HepG2 (cell line): ENCODE data around the gene C1QTNF12. TPM values are rescaled to one million over a fixed set of nuclear protein-coding genes. Genes with fewer than 3 reads are reported as not detected.
A peak's percentile ranks its signal among the peaks of the same experiment; 100 is the strongest.

Experiments
- DPF2 ChIP-seq: sonication (generic); formaldehyde crosslinking; IDR thresholded peaks from 2 replicates; pipeline ENCODE4 v1.4.0; 2020; ENCODE audit warnings: mild to moderate bottlenecking, low read depth, missing genetic modification reagents, borderline replicate concordance
- FOXK1 ChIP-seq: sonication (generic); formaldehyde crosslinking; IDR thresholded peaks from 2 replicates; pipeline ENCODE4 v1.4.0; 2020; ENCODE audit warnings: low read depth, missing genetic modification reagents, borderline replicate concordance
- GPN1 ChIP-seq: sonication (generic); formaldehyde crosslinking; IDR thresholded peaks from 2 replicates; pipeline ENCODE4 v1.5.1; 2020; ENCODE audit warnings: missing genetic modification reagents, borderline replicate concordance
- GZF1 ChIP-seq: sonication (generic); formaldehyde crosslinking; IDR thresholded peaks from 2 replicates; pipeline ENCODE4 v1.5.1; 2020; ENCODE audit warnings: mild to moderate bottlenecking, missing genetic modification reagents
- HES4 ChIP-seq: sonication (generic); formaldehyde crosslinking; IDR thresholded peaks from 2 replicates; pipeline ENCODE4 v1.9.0; 2021; ENCODE audit warnings: mild to moderate bottlenecking, missing genetic modification reagents, borderline replicate concordance
- KMT2A ChIP-seq: sonication (generic); formaldehyde crosslinking; IDR thresholded peaks from 2 replicates; pipeline ENCODE4 v1.4.0; 2020; ENCODE audit warnings: missing genetic modification reagents
- MAZ ChIP-seq, 2 experiments: sonication (generic) in 1 of 2; formaldehyde crosslinking in 1 of 2; IDR thresholded peaks; 2 replicates each; pipeline versions ENCODE4 v1.5.0 to v1.6.1; 2012 to 2020; ENCODE audit warnings: low read depth in 2 of 2, mild to moderate bottlenecking in 2 of 2, borderline replicate concordance in 1 of 2, improper control_type of control experiment in 1 of 2, low read length in 1 of 2, missing genetic modification reagents in 1 of 2, moderate library complexity in 1 of 2
- SALL1 ChIP-seq: sonication (generic); formaldehyde crosslinking; IDR thresholded peaks from 2 replicates; pipeline ENCODE4 v1.8.0; 2022; ENCODE audit warnings: mild to moderate bottlenecking, missing genetic modification reagents
- SIN3A ChIP-seq: IDR thresholded peaks from 2 replicates; pipeline ENCODE4 v1.6.1; 2011; ENCODE audit warnings: low read depth, mild to moderate bottlenecking, control low read depth, low read length, borderline replicate concordance
- SRF ChIP-seq: IDR thresholded peaks from 2 replicates; pipeline ENCODE4 v1.6.1; 2011; ENCODE audit warnings: mild to moderate bottlenecking, low read depth, low read length, moderate library complexity
- SRSF1 ChIP-seq: fragments of 200-400 bp; formaldehyde crosslinking; optimal IDR thresholded peaks from 2 replicates; pipeline ENCODE3; 2017; ENCODE audit warnings: mild to moderate bottlenecking, low read depth, low read length, moderate library complexity
- TARDBP ChIP-seq: sonication (generic); formaldehyde crosslinking; IDR thresholded peaks from 2 replicates; pipeline ENCODE4 v1.8.0; 2022; ENCODE audit warnings: mild to moderate bottlenecking, missing genetic modification reagents
- TOPORS ChIP-seq: sonication (generic); formaldehyde crosslinking; IDR thresholded peaks from 2 replicates; pipeline ENCODE4 v1.8.0; 2023; ENCODE audit warnings: mild to moderate bottlenecking, missing genetic modification reagents
- YEATS4 ChIP-seq: sonication (generic); formaldehyde crosslinking; IDR thresholded peaks from 2 replicates; pipeline ENCODE4 v1.4.0; 2020; ENCODE audit warnings: missing genetic modification reagents, borderline replicate concordance
- ZBTB3 ChIP-seq: sonication (generic); formaldehyde crosslinking; IDR thresholded peaks from 2 replicates; pipeline ENCODE4 v1.4.0; 2020; ENCODE audit warnings: low read depth, mild to moderate bottlenecking, moderate library complexity, missing genetic modification reagents, borderline replicate concordance
- ZNF441 ChIP-seq: sonication (generic); formaldehyde crosslinking; IDR thresholded peaks from 2 replicates; pipeline ENCODE4 v1.7.0; 2021; ENCODE audit warnings: missing genetic modification reagents, borderline replicate concordance
- ZNF782 ChIP-seq: sonication (generic); formaldehyde crosslinking; IDR thresholded peaks from 2 replicates; pipeline ENCODE4 v1.4.0; 2020; ENCODE audit warnings: missing genetic modification reagents, mild to moderate bottlenecking, borderline replicate concordance
- polyA plus RNA-seq, 8 experiments: library from polyadenylated mRNA; depleted of rRNA in 3 of 8; stranded (reverse) in 7 of 8; unstranded in 1 of 8; fragments of >200 nt; fragmentation: Illumina TruSeq in 4 of 8; extraction: Trizol in 4 of 8; gene quantifications; 2 replicates each; pipeline versions ENCODE4 v1.2.1 to v1.2.3, GENCODE V29; 2011 to 2016; ENCODE audit warnings: low read depth in 4 of 8, missing spikeins in 1 of 8, mixed read lengths in 1 of 8; ENCODE audit not compliant: insufficient read depth in 1 of 8
- total RNA-seq, 5 experiments: library from RNA; depleted of rRNA; stranded (reverse); fragments of >200 nt; fragmentation: Illumina TruSeq; extraction: Trizol; gene quantifications; 2 replicates each; pipeline ENCODE4 v1.2.3, GENCODE V29; 2016; ENCODE audit warnings: low read depth in 1 of 5
- TF ChIP-seq, protein P1 (sequence below): sonication (generic); formaldehyde crosslinking; IDR thresholded peaks from 2 replicates; pipeline ENCODE4 v1.4.0; 2020; ENCODE audit warnings: mild to moderate bottlenecking, missing genetic modification reagents
- TF ChIP-seq, protein P2 (sequence below), 2 experiments: fragments of 450-650 bp in 1 of 2; sonication (generic) in 1 of 2; formaldehyde crosslinking; IDR thresholded peaks; 2 replicates each; pipeline versions ENCODE4 v1.5.0 to v1.8.0; 2020 to 2022; ENCODE audit warnings: mild to moderate bottlenecking in 1 of 2, missing genetic modification reagents in 1 of 2
- TF ChIP-seq, protein P3 (sequence below): sonication (generic); formaldehyde crosslinking; IDR thresholded peaks from 2 replicates; pipeline ENCODE4 v1.5.0; 2020; ENCODE audit warnings: missing genetic modification reagents

Gene C1QTNF12
- total and polyA plus RNA-seq, 2 of the 13 experiments (the other 11 are each of a cell fraction or from before 2014, with no cell fraction given): 0.18 to 0.64 TPM

DNA sequence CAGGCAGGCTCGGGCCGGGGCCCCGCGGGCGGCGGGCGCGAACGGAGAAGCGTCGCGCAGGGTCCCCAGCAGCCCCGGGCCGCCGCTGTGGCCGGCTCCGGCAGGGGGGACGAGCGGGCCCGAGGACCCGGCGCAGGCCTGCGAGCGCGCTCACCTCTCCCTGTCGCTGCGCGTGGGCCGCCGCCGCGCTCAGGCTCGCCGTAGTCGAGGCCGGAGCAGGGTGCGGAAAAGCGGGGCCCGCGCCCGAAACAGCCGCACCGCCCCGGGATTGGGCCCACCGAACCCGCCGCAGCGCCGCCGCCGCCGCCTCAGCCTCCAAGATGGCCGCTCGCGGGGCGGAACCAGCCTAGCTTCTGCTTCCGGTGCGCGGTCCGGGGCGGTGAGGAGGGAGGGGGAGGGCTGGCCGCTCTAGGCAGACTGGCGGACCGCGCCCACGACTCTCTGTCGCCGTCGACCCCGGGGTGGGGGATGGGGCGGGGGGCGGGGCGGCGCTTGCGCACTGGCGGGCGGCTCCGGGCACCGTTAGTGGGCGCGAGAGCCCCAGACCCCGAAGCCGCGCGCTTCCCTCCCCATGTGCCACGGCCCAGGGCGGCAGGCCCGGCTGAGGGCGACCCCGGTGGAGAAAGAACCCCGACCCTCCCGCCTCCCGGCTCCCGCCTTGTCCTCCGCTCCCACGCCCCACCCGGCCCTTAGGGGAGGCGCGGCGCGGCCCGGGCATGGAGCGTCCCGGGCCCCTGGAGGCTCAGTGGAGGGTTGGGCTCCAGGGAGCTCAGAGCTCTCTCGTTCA is 27.2 kb upstream of the C1QTNF12 start, which contains the start of gene UBE2J2 (continued):
- TF ChIP-seq ZBTB3 (CRISPR knock-in tag) (0 out of 2 replicates have a peak, but pooled peaks have one; percentile 16), SRF (no peak), ZNF782 (CRISPR knock-in tag) (no peak), HES4 (CRISPR knock-in tag) (no peak), TARDBP (CRISPR knock-in tag) (peak; percentile 70), MAZ (IDR thresholded peaks at IDR 0.05; ENCODE audit: borderline replicate concordance, low read depth, low read length) (peak; percentile 35; the same call in 1 of the 2 replicates), MAZ (CRISPR knock-in tag; IDR thresholded peaks at IDR 0.05; ENCODE audit: low read depth) (peak; percentile 87), SIN3A (peak; percentile 75; the same call in 1 of the 2 replicates), TOPORS (CRISPR knock-in tag) (peak; percentile 79), YEATS4 (CRISPR knock-in tag) (peak; percentile 79), DPF2 (CRISPR knock-in tag) (no peak), SALL1 (peak; percentile 62), KMT2A (peak; percentile 63), GPN1 (CRISPR knock-in tag) (no peak), FOXK1 (CRISPR knock-in tag) (peak; percentile 45; the same call in 1 of the 2 replicates), GZF1 (CRISPR knock-in tag) (no peak), SRSF1 (no peak), ZNF441 (0 out of 2 replicates have a peak, but pooled peaks have one; percentile 31)
- TF ChIP-seq, protein P1, sequence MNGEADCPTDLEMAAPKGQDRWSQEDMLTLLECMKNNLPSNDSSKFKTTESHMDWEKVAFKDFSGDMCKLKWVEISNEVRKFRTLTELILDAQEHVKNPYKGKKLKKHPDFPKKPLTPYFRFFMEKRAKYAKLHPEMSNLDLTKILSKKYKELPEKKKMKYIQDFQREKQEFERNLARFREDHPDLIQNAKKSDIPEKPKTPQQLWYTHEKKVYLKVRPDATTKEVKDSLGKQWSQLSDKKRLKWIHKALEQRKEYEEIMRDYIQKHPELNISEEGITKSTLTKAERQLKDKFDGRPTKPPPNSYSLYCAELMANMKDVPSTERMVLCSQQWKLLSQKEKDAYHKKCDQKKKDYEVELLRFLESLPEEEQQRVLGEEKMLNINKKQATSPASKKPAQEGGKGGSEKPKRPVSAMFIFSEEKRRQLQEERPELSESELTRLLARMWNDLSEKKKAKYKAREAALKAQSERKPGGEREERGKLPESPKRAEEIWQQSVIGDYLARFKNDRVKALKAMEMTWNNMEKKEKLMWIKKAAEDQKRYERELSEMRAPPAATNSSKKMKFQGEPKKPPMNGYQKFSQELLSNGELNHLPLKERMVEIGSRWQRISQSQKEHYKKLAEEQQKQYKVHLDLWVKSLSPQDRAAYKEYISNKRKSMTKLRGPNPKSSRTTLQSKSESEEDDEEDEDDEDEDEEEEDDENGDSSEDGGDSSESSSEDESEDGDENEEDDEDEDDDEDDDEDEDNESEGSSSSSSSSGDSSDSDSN (CRISPR knock-in tag): peak; percentile 57
- TF ChIP-seq, protein P2, sequence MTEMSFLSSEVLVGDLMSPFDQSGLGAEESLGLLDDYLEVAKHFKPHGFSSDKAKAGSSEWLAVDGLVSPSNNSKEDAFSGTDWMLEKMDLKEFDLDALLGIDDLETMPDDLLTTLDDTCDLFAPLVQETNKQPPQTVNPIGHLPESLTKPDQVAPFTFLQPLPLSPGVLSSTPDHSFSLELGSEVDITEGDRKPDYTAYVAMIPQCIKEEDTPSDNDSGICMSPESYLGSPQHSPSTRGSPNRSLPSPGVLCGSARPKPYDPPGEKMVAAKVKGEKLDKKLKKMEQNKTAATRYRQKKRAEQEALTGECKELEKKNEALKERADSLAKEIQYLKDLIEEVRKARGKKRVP (CRISPR knock-in tag; IDR thresholded peaks at IDR 0.05): no peak
- TF ChIP-seq, protein P3, sequence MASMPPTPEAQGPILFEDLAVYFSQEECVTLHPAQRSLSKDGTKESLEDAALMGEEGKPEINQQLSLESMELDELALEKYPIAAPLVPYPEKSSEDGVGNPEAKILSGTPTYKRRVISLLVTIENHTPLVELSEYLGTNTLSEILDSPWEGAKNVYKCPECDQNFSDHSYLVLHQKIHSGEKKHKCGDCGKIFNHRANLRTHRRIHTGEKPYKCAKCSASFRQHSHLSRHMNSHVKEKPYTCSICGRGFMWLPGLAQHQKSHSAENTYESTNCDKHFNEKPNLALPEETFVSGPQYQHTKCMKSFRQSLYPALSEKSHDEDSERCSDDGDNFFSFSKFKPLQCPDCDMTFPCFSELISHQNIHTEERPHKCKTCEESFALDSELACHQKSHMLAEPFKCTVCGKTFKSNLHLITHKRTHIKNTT (CRISPR knock-in tag): no peak
